ENCODE measurements around the gene HSF5. TPM values are rescaled to one million over a fixed set of nuclear protein-coding genes. Genes with fewer than 3 reads are reported as not detected.
"Not testable (repeated sequence)": the region's sequence is repeated elsewhere in the genome, so short reads cannot be mapped to it uniquely, and the experiment has no call there.

Gene HSF5
- polyA plus RNA-seq, 3 donors = 0.19 to 0.36 (median 0.27) TPM

GRCh38 chr17:58516644-58517377, 28.6 kb upstream of the HSF5 start:
- DNase-seq = no peak

GRCh38 chr17:58515286-58515685, 27.1 kb upstream of the HSF5 start:
- no peak for DNase-seq

- DNase-seq = no peak
Measured at GRCh38 chr17:58514770-58515157, 26.6 kb upstream of the HSF5 start.

- peak; percentile 84 for DNase-seq
Measured at GRCh38 chr17:58513965-58514769, 26.0 kb upstream of the HSF5 start, which contains the start of gene MTMR4. TSS of gene MTMR4 (minus strand) at chr17:58514638. CDS start at chr17:58514407, 231 bp downstream.

GRCh38 chr17:58513267-58513964, 25.2 kb upstream of the HSF5 start:
- no peak for DNase-seq

GRCh38 chr17:58510075-58510474, 21.9 kb upstream of the HSF5 start:
- no peak for DNase-seq

- no peak for DNase-seq
Measured at GRCh38 chr17:58508341-58509067, 20.3 kb upstream of the HSF5 start.

- no peak for DNase-seq
Measured at GRCh38 chr17:58507123-58507634, 19.0 kb upstream of the HSF5 start.

- DNase-seq = no peak
Measured at GRCh38 chr17:58506354-58507080, 18.3 kb upstream of the HSF5 start.

- no peak for DNase-seq
Measured at GRCh38 chr17:58504826-58505351, 16.7 kb upstream of the HSF5 start.

GRCh38 chr17:58503866-58504265, 15.7 kb upstream of the HSF5 start:
- DNase-seq = no peak

- DNase-seq = not testable (repeated sequence)
Measured at GRCh38 chr17:58503134-58503533, 14.9 kb upstream of the HSF5 start.

- DNase-seq = no peak
Measured at GRCh38 chr17:58501451-58501850, 13.2 kb upstream of the HSF5 start.

- no peak for DNase-seq
Measured at GRCh38 chr17:58498177-58498828, 10.1 kb upstream of the HSF5 start.

- no peak for DNase-seq
Measured at GRCh38 chr17:58493506-58493905, 5.3 kb upstream of the HSF5 start.

GRCh38 chr17:58492238-58493121, 4.3 kb upstream of the HSF5 start:
- DNase-seq = no peak

- no peak for DNase-seq
Measured at GRCh38 chr17:58491510-58492045, 3.4 kb upstream of the HSF5 start.

GRCh38 chr17:58488428-58488890, 251 bp upstream of the HSF5 start:
- no peak for DNase-seq

GRCh38 chr17:58484600-58484999, 3.6 kb downstream of the HSF5 start:
- DNase-seq = no peak

Measured in renal pelvis (tissue), 4 donors.